HFF-Myc (cell line): ENCODE data around the gene CD22.
"Not testable (repeated sequence)": the region's sequence is repeated elsewhere in the genome, so short reads cannot be mapped to it uniquely, and the experiment has no call there.

Experiments used
- DNase-seq: peaks from one replicate; pipeline ENCODE4 v3.0.0-alpha.2; 2011; ENCODE audit warnings: low read depth; ENCODE audit errors: extremely low read depth
- H3K4me3 ChIP-seq: replicated peaks from 2 replicates; pipeline ENCODE4 v1.5.1; 2011; ENCODE audit warnings: low read depth, mild to moderate bottlenecking, control low read depth, low read length
- TF ChIP-seq, protein P1 (sequence below): IDR thresholded peaks from 2 replicates; pipeline ENCODE4 v1.5.1; 2012; ENCODE audit warnings: mild to moderate bottlenecking, low read depth, low read length, control low read depth; ENCODE audit errors: missing control alignments

The CD22 gene

DNA sequence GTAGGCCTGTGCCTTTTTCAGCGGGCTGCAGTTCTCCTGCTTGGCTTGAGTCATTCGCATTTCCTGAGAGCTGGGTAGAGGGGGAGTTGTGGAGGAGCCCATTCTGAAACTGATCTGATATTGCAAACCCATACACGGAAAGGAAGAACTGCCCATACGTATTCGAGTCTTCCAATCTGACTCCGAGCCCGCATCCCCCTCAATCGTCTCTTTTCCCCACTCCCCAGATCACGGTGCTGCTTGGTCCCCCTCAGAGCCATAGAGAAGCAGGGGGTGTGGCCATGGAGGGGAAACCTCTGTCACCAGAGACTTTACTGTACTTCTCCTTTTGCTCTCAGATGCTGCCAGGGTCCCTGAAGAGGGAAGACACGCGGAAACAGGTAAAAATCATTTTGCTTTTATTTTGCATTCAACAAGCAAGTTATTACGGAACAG, at the start of gene CD22:
Gene CD22 (plus strand): TSS at position 337 of the 435 bp plus-strand sequence. CDS start 2,854 bp downstream, outside the sequence.
- no peak within 1 kb of the TSS for H3K4me3 ChIP-seq
- TF ChIP-seq, protein P1, sequence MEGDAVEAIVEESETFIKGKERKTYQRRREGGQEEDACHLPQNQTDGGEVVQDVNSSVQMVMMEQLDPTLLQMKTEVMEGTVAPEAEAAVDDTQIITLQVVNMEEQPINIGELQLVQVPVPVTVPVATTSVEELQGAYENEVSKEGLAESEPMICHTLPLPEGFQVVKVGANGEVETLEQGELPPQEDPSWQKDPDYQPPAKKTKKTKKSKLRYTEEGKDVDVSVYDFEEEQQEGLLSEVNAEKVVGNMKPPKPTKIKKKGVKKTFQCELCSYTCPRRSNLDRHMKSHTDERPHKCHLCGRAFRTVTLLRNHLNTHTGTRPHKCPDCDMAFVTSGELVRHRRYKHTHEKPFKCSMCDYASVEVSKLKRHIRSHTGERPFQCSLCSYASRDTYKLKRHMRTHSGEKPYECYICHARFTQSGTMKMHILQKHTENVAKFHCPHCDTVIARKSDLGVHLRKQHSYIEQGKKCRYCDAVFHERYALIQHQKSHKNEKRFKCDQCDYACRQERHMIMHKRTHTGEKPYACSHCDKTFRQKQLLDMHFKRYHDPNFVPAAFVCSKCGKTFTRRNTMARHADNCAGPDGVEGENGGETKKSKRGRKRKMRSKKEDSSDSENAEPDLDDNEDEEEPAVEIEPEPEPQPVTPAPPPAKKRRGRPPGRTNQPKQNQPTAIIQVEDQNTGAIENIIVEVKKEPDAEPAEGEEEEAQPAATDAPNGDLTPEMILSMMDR, result no peak
- no peak for DNase-seq

DNA sequence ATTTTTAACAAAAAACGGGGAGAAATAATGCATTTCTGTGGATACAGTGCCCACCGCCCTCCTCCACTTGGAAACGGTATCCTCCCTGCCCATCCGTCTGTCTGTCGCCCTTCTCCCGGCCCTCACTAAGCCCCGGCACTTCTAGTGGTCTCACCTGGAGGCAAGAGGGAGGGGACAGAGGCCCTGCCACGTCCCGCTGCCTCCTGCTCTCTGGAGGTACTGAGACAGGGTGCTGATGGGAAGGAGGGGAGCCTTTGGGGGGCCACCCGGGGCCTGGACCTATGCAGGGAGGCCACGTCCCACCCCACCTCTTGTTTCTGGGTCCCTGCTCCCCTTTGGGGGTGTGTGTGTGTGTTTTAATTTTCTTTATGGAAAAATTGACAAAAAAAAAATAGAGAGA, 49.6 kb upstream of the CD22 start:
- no peak for DNase-seq
- H3K4me3 ChIP-seq, result no peak overlapping the region
- TF ChIP-seq, protein P1, result no peak

DNA sequence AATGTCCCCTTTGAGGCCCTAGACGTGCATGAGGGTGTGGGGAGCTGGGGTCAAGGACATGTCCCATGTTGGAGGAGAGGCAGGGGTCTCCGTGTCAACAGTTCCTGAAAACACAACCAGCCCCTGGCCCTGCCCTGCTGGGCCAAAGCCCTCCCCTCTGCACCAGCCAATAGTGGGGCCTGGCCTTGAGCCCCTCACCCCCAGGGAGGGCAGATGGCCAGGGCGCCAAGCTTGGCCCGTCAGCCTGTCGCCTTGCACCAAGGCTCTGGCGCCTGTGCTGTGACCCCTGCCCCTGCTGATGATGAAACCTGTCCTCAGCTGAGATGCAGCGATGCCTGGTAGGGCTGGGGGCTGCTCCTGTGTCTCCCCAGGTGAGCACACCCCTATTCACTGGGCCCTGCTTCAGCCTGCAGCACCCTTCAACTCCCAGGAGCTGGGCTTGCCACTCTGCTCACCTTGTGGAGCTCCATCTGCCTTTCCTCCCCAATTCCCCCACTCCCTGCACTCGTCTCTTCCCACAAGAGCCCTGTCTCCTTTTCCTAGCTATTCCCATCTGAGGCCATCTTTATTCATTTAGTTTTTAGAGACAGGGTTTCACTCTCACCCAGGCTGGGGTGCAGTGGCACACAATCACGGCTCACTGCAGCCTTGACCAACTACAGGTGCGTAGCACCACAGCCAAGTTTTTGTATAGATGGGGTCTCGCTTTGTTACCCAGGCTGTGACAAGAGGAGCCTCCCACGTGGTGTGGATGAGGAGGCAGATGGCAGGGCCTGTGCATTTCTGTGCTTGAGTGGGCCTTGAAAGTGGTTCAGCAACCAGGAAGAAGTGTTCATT, 48.8 kb upstream of the CD22 start:
- no peak overlapping the region for H3K4me3 ChIP-seq
- TF ChIP-seq, protein P1, result no peak
- DNase-seq, result no peak

DNA sequence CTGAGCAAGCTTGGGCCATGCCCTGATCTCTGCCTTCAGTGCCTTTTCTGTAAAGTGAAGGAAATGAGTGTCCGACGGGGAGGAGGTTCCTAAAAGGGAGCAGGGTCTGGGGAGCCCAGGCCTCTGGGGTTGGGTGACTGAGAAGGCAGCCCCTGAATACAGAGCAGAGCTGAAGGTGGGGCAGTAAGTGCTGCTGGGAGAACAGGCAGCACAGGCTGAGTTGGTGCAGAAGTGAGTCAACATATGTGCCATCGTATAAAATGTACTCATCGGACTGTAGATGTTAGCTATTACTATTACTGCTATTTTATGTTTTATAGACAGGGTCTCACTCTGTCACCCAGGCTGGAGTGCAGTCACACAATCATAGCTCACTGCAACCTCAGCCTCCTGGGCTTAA, 47.7 kb upstream of the CD22 start:
- DNase-seq, result no peak
- no peak overlapping the region for H3K4me3 ChIP-seq
- TF ChIP-seq, protein P1, result no peak

DNA sequence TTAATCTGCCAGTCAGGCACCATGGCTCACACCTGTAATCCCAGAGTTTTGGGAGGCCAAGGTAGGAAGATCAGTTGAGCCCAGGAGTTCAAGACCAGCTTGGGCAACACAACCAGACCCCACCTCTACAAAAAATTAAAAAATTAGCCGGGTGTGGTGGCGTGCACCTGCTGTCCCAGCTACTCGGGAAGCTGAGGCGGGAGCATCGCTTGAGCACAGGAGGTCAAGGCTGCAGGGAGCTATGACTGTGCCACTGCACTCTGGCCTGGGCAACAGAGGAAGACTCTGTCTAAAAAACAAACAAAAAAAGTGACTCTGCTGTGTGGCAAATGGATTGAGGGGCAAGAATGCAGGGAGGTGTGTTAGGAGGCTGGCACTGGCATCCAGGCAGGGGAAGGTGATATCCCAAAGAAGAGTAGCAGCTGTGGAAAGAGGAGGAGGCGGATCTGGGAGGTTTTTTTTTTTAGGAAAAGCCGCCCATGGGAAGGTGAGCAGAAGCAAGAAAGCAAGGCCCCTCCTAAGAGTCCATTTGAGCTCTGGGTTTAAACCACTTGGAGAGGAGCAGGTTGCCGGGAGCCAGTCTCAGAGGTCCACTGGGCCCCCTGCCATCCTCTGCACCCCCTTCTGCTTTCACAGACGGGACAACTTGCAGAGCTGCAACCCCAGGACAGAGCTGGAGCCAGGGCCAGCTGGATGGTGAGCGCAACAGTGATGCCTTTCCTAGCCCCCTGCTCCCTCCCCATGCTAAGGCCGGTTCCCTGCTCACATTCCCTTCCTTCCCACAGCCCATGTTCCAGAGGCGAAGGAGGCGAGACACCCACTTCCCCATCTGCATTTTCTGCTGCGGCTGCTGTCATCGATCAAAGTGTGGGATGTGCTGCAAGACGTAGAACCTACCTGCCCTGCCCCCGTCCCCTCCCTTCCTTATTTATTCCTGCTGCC, 44.6 kb upstream of the CD22 start:
- H3K4me3 ChIP-seq, result no peak overlapping the region
- no peak for DNase-seq
- TF ChIP-seq, protein P1, result no peak

DNA sequence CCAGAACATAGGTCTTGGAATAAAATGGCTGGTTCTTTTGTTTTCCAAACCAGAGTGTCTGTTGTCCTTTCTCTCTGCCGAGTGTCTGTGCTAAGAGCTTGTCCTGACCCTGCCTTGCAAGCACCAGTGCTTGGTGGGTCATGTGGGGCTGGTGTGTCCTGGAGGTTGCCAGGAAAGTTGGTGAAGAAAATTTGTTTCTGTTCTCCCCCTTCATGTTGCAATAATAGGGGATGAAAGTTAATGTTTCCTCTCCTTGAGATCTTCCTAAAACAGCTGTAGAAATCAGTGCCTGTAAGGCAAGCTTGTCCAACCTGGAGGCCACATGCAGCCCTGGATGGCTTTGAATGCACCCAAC, 43.9 kb upstream of the CD22 start:
- TF ChIP-seq, protein P1, result no peak
- no peak overlapping the region for H3K4me3 ChIP-seq
- DNase-seq, result no peak

DNA sequence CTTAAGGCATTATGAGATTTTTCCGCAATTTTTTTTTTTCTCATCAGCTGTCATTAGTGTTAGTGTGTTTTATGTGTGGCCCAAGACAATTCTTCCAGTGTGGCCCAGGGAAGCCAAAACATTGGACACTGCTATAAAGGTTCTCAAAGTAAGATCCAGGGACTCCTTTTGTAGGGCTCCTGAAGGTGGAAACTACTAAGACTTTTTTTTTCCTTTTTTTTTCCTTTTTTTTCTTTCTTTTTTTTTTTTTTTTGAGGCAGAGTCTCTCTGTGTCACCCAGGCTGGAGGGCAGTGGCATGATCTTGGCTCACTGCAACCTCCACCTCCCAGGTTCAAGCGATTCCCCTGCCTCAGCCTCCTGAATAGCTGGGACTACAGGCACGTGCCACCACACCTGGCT, 43.5 kb upstream of the CD22 start:
- not testable (repeated sequence) for DNase-seq, H3K4me3 ChIP-seq

DNA sequence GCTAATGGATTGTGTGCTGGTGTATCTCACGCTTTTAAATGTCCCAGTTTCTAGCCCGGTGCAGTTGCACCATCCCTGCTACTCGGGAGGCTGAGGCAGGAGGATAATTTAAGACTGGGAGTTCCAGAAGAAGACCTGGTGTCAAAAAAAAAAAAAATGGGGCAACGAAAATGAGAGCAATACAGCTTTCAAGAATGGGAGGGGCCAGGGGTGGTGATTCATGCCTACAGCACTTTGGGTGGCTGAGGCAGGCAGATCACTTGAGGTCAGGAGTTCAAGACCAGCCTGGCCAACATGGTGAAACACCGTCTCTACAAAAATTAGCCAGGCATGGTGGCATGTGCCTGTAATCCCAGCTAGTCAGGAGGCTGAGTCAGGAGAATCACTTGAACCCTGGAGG, 42.9 kb upstream of the CD22 start:
- H3K4me3 ChIP-seq, DNase-seq: not testable (repeated sequence)
